COLO668 (cell line): ENCODE measurements around the gene VPREB3.

Experiments
- DNase-seq: peaks from one replicate; lab custom pipeline; 2025; ENCODE audit not compliant: unreplicated experiment; lab: John Stamatoyannopoulos, UW

The VPREB3 gene

DNA sequence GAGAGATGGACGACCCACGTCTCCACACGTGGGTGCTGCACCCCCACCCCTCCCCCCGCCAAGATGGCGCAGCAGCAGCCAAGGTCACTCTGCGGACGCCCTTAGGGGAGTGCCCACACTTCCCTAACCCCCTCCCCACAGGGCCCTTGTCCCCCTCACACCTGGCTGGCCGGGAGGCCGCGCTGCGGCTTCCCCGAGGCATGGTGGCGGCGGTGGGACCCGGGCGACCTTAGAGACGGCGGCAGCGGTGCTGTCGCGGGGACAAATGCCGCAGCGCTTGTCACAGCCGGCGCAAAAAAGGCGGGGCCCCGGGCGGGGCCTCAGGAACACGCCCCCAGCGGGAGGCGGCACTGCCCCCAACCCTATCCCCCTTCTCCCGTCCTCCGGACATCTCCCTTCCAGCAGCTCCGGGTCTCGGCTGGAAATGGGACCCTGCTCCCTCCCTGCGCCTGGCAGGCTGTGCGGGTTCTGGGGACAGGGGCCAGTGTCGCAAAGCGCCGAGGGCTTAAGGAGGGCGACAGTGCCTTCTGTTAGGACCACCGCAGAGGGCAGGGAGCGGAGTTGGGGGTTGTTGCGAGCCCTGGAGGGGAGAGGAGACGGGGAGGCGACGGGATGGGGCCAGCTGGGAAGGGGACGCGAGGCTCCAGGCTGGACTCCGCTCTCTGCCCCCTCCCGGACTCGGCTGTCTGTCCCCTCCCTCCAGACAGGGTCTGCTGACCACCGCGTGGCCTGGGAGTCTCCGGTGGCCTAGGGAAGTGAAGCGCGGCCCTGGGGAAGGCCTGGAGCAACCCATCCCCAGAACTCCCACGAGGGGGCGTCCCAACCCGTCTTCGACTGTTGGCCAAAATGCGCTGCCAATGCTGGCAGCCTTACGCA is 13.7 kb upstream of the VPREB3 start, which contains the start of gene CHCHD10:
CHCHD10 (minus strand) TSS at position 300 of the 876 bp plus-strand sequence; CDS start at position 202, 98 bp downstream.
- peak; percentile 90 for DNase-seq

DNA sequence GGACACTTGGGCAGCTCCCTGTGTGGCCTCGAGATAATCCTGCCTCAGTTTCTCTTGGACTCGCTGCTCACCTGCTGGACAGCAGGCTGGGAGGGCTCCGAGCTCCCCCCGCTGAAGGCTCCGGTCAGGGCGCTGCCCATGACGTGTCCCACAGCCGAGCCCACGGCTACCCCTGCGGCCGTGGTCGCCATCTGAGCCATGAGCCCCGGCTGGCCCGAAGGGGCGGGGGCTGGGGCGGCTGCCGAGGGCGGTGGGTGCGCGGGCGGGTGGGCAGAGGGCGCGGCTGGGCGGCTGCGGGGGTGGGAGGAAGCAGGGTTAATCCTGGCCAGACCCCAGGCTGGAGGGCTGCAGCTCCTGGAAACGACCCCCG is 13.1 kb upstream of the VPREB3 start:
- no peak for DNase-seq

DNA sequence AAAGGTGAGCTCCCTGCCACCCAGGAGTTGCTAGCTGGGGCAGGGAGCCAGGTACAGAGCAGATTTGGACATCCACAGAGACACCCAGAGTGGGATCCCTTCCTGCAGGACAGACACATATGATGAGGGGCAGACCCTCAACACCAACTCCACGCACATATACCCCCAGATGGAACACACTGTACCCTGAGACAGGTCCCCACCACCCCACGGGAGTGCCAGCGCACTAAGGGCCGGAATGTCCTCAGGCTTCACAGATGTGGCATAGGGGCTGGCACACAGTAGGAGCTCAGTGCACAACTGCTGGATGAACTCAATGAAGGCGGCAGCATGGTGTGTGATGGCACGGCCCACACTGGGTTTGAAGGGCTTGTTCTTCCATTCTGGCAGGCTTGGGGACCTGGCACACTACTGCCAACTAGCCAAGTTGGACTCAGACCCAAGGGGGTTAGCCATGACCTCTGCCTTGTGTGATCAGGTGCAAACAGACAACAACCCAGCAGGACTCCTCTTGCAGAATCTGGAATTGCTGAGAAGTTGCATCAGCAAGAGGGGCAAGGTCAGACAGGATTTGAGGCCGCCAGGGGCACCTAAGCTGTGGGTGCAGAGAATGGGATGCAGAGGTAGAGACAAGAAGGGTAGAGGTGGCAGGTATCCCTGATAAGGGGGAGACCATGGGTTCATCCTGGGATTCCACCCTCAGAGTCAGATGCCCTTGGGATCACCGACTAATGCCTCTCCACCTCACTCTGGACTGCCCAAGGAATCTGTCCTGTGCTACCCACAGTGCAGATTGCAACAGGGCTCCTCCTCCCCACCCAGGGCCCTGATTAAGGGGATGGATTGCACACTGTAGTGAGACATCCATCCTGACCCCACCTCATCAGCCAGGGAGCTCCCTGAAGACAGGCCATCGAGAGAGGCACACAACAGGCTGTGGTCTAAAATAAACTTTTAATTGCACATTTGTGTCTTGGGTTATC is 11.0 kb upstream of the VPREB3 start:
- DNase-seq, result no peak

DNA sequence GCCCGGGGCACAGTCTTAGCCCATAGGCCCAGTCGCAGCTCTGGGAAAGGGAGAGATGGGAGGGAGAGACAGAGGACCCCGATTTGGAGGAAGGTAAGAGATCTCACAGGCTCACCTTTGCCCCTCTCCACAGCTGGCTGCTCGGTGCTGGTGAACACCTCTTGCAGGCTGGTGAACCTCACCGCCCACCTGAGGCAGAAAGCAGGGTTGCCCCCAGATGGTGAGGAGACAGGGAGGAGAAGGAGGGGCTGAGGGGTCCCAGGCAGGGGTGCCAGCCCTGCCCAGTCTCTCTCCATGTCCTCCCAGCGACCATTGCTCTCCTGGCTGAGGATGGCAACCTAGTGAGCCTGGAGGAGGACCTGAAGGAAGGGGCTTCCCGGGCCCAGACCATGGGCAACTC is 9.7 kb upstream of the VPREB3 start:
- no peak for DNase-seq

DNA sequence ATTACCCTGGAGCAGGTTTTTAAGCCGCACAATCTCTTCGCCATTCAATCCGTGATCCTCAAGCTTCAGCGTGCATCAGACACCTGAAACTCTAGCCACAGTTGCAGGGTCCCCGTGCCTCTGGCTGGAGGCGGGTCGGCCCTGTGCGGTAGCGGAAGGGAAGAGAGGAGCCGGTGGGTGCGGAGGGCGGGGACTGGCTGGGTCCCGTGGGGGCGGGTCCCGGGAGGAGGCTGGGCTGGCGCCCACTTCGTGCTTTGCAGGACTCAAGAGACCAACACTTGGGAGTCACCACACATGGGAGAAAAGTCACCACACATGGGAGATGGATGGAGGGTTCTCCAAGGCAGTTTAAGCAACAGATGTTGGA is 9.3 kb upstream of the VPREB3 start:
- DNase-seq, result no peak

DNA sequence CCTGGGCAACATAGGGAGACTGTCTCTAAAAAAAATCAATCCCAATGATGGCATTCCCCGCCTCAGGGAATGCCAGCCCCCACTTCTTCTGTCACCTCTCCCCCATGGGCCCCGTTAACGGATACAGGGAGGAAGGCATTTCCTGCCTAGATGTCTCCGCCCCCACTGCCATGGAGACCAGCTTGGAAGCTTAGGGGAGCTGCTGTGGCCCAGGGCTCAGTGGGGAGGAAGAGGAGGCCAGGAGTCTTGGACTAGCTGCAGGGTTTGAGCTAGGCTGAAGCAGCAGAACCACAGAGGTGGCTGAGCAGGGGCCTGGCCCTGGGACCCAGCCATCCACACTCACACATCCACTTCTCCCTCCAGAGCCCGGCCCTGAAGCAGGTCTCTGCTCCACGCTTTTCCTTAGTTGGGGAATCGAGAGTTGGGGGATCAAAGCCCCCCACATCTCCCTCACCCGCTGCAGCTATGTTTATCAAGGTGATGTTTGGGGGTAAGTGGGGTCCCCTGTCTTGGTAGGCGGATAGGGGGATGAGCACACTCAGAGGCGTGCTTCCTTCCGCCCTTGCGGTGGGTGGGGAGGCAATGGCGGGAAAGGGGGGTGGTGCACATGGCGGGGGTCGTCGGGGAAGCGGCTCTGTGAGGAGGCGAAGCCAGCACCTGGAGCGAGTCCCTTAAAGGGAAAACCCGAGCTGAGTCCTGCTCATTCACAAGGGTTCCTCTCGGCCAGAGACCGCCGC is 8.8 kb upstream of the VPREB3 start, which contains the start of gene C22orf15:
C22orf15 (plus strand) TSS at position 149 of the 737 bp plus-strand sequence; CDS start at position 466, 317 bp downstream.
- DNase-seq, result no peak

DNA sequence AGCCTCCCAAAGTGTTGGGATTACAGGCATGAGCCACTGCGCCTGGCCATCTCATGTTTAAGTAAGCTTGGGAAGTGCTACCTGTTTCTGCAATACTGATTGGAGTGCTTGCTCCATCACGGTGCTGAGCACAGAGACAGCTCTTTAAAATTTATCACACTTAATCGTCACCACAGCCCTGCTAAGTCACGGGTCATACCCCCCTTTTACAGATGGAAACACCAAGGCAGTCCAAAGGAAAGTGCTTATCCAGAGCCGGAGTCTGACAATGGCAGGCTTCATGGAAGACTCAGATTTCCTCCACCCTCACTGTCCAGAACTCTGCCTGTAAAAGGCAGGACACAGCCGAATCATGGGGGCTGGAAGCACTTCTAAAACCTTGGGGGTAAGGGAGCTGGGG is 5.8 kb upstream of the VPREB3 start:
- DNase-seq, result no peak

DNA sequence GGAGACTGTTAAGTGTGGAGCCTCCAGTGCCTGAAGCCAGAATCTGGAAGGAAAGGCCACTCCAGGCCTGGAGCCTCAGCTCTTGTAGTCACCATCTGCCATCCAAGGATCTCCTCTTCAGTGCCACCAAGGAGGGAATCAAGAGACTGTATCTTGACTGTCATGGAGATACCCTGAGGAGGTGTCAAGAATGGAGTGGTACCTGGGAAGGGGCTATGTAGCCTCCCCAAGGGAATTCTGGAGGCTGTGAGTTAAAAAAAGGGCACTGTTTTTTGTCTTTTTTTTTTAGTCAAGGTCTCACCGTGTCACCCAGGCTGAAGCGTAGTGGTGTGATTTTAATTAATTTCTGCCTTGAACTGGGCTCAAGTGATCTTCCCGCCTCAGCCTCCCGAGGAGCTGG is 5.3 kb upstream of the VPREB3 start:
- no peak for DNase-seq

DNA sequence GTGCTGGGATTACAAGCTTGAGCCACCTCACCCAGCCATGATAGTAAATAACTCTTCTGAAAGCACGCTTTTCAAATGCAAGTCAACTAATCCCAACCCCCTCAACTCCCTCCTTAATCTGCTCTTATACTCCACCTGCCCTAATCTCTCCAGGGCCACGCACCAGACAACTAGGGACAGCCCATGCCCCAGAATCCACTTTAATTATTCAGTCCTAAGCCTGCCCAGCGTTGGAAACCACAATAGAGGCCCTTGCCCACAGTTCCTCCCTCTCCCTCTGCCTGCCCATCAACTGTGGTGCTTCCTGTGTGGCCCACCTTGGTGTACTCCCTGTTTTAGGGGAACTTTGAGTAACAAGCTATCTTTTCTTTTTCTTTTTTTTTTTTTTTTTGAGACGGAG is 2.7 kb upstream of the VPREB3 start:
- no peak for DNase-seq

DNA sequence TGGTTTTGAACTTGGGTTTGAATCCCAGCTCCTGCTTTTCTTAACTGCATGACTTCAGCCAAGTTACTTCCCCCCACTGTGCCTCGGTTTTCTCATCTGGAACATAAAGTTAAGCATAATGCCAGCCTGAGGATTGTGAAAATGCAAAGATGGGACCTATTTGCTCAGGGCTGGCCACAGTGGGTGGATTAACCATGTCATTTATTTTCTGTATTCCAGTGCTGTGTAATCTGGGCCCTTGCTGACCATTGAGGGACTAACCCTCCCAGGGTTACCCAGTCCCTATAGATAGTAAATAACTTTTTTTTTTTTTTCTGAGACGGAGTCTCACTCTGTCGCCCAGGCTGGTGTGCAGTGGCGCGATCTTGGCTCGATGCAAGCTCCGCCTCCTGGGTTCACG is 1.5 kb upstream of the VPREB3 start:
- DNase-seq, result no peak

DNA sequence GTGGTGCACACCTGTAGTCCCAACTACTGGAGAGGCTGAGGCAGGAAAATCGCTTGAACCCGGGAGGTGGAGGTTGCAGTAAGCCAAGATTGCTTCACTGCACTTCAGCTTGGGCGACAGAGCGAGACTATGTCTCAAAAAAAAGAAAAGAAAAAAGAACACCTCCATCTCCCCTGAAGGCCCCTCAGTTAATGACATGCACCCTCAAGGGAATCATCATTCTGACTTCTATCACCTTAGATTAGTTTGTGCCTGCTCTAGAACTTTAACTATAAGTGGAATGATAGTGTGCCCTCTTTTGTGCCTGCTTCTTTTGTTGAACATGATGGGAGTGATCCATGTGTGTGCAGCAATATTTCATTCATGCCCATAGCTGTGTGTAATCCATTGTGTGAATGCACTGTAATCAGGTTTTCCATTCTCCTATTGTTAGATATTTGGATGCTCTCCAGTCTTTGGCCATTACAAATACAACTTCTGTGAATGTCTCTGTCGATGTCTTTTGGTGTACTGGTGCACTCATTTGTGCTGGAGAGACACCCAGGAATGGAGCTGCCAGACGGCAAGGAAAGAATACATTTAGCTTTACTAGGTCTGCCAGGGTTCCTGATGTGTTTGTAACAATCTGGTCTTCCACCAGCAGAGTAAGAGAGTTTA is 883 bp upstream of the VPREB3 start:
- DNase-seq, result no peak

DNA sequence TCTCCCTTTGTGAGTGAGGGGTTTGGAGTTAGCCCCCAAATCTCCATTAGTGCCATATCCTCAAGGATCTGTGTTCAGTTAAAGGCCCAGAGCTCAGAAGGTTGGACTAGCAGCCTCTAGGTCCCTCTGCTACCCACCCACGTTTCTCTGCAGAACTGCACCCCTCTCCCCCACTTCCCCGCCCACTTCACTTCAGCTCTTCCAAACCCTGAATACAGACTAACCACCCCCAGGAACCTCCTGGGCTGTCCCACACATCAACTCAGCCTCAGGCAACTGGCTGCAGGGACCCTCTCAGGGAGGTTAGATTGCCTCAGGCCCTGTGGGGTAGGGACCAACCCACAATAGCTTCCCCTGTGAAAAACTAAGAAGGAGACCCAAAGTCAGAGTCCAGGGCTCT is 840 bp downstream of the VPREB3 start:
- DNase-seq, result no peak

DNA sequence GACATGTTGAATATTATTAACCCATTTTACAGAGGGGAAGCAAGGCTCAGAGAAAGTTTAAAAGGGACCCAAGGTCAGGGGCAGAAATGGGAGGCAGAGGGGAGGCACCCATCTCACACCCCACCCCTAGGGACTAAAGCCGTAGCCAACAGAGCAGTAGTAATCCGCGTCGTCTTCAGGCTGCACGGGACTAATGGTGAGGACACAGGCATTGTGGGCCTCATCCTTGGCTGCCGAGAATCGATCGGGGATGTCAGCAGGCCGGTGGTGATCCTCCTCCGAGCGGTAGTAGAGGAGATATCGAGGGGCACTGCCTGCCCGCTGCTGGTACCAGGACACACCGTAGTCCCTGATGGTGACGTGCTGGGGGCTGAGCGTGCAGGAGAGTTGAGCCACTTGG is 1.5 kb downstream of the VPREB3 start:
- no peak for DNase-seq

DNA sequence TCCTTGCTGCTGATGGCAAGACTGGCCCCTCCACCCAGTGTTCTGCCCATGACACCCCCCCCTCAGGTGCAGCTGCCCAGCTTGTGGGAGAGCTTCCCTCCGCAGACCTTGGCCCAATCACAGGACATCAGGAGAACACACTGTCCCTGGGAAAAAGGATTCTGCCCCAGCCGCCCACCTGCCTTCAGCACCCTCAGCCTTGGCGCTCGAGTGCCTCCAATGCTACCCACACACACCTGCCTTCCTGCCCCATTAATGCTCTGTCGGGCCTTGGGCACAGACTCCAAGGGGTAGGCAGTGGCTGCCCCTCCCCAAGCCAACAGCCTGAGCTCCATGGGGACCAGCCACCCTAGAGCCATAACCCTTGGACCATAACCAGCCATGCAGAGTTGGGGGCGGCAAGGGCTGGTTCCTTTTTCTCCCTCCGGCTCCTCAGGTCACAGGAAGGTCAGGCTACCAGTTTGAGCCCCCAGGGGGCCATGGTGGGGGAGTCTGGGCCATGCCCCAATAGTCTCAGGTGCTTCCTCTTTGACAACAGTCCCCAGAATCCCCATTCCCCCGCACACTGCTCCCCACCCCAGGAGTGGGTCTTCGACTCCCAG is 2.0 kb downstream of the VPREB3 start:
- DNase-seq, result peak; percentile 23

DNA sequence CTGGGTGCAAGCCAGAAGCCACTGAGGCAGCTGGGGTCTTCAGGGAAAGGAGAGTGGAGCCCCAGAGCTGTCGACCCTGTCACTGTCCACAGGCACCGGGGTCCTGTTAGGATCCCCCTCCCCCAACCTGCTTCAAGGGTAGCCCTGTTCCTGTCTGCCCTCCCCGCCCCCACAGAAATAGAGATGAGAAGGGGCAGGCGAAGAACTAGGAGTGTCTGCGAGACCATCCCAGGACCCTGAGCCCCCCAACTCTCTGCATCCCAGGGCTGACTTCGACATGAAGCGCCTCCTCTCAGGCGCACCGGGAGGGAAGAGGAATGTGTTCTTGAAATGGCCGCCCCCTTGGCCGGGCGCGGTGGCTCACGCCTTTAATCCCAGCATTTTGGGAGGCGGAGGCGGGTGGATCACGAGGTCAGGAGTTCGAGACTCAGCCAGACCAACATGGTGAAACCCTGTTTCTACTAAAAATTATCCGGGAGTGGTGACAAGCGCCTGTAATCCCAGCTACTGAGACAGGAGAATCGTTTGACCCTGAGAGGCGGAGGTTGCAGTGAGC is 2.7 kb downstream of the VPREB3 start:
- DNase-seq, result peak; percentile 38

DNA sequence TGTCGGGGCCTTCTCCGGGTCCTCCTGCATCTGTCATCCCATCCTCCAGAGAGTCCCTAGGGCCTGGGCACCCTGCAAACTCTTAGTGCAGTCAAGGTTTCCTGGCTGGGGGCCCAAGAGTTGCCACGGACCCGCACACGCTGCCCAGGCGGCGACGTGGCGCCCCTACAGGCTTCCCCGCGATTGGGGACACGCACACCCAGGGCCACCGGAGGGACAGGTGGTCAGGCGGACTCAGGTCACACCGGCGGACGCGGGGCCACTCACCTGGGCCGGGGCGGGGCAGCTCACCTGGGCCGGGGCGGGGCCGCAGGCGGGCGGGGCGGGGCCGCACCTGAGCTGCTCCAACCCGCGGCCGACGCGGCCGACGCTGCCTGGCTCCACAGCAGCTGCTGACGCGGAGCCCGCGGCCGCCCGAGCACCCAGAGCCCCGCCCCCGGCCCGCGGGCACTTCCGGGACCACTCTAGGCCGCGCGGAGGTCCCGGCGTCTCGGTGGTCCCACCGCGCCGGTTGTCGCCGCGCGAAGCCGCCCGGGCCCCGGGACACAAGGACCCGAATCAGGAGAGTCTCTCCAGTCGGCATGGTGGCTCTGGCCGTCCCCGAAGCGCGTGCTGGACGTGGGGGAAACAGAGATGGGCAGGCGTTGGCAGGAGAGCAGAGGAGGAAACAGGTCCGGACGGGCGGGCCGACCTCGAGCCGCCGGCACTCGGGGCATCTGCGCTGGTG is 3.3 kb downstream of the VPREB3 start, which contains the start of gene ZNF70:
ZNF70 (minus strand) TSS at position 399 of the 727 bp plus-strand sequence. CDS start 5,972 bp downstream, outside the sequence.
- peak; percentile 97 for DNase-seq

DNA sequence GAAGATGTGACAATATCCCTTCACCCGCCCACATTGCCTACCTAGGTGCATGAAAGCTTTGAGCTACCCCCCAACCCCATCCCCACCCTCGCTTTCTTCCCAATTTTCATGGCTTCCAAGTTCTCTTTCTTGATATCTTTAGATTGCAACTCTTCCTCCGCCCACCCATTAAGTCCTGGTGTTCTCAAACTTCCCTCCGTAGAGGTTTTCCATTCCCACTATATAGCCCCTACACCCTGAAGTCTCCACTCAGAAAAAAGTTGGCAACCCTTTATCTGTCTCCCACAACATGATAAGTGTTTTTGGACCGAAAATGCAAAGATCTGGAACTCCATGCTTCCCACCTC is 3.9 kb downstream of the VPREB3 start:
- DNase-seq, result no peak

DNA sequence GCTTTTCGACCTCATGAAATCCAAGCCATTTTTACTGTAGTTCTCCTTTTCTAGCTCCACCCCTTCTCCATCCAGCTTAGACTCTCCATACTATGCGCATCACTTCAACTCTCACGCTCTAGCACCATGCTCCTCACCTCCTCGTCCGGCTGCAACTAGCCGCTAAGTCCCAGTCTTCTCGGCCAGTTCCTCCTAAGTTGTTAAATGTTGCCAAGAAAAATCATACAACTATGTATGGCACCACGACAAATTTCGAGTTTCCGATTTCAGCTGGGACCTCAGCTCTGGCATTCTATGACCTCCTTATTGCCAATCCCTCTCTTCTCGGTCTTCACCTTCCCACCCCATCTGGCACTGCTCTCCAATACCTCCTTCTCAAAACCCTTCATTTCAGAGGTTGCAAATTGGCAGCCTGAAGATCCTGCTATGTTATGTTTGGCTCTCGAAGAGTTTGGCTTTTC is 4.4 kb downstream of the VPREB3 start:
- no peak for DNase-seq

DNA sequence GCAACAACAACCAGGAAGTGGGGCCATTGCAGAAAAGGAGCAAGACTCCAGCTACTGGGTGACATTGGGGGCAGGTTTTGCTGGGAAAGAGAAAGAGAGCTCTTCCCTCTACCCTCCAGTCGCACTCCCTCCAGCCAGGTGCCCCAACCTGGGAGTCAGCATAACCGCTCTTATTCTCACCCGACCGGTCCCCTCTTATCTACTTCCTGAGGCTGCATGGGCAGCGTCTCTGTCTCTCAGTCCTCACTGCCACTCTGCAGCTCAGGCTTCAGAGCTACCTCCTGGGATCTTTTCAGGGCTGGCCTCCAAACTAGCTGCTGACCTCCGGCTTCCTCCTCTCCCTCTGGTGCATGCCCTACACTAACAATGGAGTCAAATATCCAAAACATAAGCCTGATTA is 8.4 kb downstream of the VPREB3 start:
- DNase-seq, result no peak
